HUDEP-2 (cell line): ENCODE data around the gene ALG12.

ENCODE experiments used
- DNase-seq, 76 experiments: peaks; one replicate each; lab custom pipeline; 2025; ENCODE audit not compliant: unreplicated experiment in 76 of 76; lab: John Stamatoyannopoulos, UW

ALG12 gene

DNA sequence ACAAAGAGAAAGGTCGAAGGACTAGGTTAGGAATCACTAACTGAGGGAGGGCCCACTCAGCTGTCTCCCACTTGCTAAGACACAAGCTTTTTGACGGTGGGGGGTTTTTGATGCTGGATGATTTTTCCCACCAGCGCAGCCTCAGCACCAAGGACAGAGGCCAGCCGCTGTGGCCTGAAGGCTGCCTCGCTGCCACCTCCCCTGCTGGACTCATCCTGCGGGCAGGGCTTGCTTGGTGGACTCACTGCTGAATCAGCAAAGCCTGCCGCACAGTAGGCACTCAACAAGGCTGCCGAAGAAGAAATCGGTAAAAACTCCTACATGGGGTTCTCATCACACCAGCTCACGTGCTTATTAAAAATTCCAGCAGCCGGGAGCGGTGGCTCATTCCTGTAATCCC, 2.6 kb downstream of the ALG12 start:
- DNase-seq = no peak

- no peak for DNase-seq
Observed at GRCh38 chr22:49914256-49914655, 4.0 kb downstream of the ALG12 start.

- DNase-seq = no peak
Observed at GRCh38 chr22:49913446-49913845, 4.8 kb downstream of the ALG12 start.

GRCh38 chr22:49913026-49913425, 5.2 kb downstream of the ALG12 start:
- no peak for DNase-seq

DNA sequence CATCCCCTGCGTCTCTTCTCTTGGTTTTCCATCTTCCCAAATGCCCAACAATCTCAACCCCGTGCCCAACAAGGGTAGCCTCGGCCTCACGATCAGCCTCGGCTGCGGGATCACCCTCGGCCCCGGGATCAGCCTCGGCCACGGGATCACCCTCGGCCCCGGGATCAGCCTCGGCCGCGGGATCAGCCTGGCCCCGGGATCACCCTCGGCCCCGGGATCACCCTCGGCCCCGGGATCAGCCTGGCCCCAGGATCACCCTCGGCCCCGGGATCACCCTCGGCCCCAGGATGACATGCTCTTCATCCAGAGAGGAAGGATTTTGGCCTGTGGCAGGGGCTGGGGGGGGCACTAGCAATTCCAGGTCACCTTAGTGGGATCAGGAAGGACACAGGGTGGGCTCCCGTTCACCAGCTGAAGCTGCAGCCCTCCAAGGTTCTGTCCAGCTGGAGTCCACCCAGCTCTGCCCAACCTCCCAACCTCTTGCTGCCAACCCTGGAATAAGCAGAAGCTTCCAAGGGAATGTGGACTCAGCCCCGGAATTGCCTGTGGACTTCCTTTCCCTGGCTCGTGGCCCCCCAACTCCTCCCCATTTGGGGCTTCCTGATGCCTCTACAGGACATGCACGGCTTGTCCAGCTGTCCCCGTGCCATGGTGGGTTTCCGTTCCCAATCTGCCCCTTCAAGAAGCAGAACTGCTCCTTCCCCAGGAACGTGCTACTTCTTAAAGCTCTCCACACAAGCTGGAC, 6.2 kb downstream of the ALG12 start:
- no peak for DNase-seq

DNA sequence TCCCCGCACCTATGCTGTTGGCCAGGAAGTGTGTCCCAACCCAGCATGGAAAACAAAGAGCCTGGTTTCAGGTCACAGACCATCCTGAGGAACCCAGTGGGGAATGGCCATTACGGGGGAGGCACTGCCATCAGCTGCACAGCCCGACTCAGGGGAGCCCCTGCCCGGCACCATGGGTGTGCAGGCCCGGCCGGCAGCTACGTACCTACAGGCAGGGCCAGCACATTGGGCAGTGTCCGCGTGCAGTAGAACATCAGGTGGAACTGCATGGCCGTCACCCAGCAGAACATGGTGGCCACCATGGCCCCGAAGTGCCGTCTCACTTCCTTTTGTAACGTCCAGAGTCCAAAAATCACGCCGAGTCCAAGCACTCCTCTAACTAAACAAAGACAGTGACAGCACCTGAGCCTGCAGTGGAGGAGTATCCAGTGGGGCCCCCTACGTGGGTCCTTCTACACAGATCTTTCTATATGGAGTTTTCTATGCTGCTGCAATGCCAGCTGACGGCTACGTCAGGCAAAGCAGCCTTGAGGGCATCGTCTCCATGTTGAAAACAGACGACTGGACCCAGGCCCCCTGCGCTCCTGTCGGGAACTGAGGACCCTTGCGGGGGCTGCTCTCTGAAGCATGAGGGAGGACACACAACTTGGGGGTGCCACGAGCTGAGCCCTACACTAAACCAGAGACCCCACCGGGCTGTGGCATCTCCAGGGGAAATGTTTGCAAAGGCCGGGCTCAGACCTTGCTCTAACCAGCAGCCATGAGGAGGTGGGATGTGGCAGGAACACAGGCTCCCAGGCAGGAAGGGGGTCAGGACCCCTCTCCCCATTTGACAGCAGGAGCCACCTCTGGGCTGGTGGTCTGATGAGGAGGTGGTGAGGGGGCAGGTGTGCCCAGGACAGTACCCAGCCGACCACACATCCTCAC, 7.7 kb downstream of the ALG12 start:
- no peak for DNase-seq

DNA sequence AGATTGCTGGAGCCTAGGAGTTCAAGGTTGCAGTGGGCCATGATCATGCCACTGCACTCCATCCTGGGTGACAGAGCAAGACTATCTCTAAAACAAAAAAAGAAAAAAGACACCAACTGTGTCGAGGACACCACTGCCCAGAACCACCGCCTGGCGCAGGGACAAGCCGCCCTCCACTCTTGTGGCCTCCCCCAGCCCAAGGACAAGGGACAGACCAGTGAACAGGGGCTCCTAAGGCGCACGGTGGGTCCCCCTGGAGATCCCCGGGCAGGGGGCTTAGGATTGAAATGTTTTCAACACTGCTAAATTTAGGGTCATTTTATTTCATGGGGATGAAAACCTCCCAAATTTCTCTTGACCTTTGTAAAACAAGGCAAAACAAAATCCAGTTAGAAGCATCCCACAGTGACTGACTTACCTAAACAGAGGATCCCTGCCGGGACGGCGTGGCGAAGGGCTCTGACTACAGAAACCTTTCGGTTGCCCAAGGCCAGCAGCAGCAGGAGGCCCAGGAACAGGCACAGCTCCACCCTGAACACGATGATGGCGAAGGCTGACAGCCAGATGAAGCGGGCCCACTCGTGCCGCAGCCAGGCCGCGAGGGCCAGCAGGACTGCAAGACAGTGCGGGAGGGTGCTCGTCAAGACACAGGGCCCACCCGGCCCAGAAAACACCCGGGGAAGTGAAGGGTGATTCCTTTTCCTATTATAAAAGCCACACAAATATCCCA, 8.6 kb downstream of the ALG12 start:
- no peak for DNase-seq

GRCh38 chr22:49907807-49908206, 10.4 kb downstream of the ALG12 start:
- DNase-seq = no peak

DNA sequence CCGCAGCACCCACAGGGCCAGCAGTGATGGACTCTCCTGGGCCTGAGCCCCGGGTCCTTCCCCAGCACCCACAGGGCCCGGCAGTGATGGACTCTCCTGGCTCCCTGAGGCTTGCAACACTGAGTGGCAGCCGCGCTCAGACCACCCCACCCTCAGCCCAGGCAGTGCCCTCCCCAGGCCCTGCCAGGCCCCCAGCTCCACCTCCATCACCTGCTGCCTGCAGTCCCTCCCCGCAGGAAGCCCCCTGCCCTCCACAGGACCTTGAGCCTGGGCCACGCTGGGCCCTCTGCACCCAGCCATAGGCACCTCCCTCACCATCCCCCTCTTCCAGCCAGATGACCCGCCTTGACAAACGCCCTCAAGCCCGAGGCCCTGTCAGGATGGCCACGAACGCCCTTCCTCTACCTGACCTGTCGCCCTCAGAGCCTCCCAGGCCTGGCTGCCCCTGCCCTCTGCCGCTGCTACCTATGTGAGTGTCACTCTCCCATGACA, 11.4 kb downstream of the ALG12 start:
- no peak for DNase-seq

DNA sequence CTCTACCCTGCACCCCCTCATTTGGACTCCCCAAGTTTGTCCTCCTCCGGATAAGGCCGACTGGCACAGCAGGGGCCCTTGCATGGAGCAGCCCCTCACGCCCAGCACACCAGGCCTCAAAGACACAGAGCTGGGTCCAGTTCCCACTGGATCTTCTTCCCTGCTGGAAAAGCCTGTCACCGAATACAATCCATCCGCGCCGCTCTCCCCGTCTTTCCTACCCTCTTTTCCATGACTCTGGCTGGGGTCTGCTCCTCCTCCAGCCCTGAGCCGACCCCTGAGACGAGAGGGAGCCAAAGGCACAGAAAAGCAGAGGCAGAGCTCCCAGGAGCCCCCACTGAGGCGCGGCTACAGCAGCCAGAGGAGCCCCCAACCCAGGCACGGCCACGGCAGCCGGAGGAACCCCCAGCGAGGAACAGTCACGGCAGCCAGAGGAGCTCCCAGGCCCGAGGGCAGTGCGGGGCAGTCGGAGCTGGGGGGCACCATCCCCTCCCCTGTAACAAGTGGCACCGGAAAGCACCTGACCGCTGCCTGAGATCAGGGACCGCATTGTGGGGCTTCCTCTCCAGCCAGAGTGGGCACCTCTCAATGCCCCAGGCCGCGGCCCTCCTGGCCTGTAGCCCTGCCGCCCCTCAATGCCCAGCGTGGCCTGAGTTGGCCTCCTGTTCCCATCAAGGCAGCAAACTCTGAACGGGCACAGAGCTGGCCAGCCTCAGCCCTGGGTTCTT, 12.0 kb downstream of the ALG12 start:
- DNase-seq = no peak

DNA sequence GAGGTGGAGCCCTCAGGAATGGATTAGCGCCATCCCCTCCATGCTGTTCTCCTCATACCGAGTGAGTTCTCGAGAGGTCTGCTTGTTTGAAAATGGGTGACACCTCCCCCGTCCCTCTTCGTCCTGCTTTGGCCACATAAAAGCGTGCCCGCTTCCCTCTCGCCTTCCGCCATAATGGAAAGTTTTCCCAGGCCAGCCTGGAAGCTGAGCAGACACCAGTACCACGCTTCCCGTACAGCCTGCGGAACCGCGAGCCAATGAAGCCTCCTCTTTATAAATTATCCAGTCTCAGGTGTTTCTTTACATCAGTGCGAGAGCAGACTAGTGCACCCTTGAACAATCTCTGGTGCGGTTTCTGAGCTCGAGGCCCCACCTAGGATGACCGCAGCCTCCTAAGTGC, 12.8 kb downstream of the ALG12 start:
- DNase-seq = no peak

DNA sequence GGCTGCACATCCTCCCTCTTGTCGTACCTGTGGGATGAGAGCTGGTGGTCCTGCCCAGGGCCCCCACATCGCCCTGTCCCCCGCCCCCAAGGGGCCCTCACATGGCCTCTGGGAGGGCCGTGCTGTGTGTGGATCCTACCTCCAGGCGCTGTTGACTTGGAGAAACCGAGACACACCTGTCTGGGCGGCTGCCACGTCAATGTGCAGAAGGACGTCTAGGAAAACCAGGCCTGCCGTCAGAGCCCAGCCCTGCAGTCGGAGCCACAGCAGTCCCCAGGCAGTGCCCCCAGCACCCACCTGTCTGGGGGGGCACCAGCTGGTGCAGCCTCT, 14.2 kb downstream of the ALG12 start:
- no peak for DNase-seq

DNA sequence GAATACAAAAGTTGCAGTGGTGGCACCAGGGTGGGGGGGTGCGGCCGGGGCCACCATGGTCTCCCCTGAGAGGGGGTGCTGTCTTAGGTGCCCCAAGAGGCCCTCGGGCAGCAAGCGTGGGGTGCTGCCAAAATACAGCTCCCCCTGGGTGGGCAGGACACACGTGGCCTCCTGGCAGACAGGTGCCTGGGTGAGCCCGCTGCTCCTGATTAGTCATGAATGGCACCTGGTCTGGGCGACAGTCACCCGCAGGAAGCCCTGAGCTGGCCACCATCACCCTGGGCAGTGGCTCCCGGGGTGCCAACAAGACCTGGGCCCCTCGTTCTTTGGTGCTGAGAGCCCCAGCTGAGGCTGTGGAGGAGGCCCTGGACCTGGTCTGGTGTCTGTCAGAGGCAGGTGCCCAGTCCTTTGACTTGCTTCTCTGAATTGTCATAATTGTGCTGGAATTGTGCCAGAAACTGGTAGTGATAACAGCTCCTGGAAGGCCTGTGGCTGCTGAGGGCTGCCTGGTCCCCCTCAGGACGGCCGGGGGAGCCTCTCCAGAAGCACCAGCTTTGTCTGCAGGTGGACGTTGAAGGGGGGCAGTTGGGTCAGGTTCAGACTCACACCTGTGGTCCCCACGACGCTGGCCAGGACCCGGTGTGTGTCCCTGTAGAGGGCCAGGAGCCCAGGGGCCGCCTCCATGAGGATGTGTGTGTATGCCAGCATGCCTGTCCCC, 14.8 kb downstream of the ALG12 start:
- peak in 15 of 76 experiments; percentile 3 to 55 (median 14) for DNase-seq

DNA sequence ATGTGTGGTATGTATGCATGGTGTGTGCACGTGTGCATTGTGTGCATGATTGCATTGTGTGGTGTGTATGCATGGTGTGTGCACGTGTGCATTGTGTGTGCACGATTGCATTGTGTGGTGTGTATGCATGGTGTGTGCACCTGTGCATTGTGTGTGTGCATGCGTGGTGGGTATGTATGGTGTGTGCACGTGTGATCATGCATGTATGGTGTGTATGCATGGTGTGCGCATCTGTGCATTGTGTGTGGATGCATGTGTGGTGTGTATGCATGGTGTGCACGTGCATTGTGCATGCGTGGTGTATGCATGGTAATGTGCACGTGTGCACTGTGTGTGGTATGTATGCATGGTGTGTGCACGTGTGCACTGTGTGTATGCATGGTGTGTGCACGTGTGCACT, 16.8 kb downstream of the ALG12 start:
- no peak for DNase-seq

GRCh38 chr22:49900441-49901230, 17.6 kb downstream of the ALG12 start:
- no peak for DNase-seq

DNA sequence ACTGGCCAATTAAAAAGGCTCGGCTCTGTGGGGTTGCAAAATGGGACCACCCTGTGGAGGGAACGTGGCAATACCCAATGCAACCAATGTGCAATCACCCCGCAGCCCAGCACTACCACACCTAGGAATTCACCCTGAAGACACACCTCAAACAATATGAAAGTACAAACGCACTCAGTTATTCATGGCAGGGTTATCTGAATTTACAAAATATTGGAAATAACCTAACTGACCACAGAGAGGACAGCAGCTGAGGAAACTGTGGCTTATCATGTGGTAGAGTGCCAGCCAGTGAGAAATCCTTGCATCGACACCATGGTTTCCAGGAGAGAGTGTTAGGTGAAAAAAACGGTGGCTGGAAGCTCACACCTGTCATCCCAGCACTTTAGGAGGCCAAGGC, 18.7 kb downstream of the ALG12 start:
- no peak for DNase-seq

DNA sequence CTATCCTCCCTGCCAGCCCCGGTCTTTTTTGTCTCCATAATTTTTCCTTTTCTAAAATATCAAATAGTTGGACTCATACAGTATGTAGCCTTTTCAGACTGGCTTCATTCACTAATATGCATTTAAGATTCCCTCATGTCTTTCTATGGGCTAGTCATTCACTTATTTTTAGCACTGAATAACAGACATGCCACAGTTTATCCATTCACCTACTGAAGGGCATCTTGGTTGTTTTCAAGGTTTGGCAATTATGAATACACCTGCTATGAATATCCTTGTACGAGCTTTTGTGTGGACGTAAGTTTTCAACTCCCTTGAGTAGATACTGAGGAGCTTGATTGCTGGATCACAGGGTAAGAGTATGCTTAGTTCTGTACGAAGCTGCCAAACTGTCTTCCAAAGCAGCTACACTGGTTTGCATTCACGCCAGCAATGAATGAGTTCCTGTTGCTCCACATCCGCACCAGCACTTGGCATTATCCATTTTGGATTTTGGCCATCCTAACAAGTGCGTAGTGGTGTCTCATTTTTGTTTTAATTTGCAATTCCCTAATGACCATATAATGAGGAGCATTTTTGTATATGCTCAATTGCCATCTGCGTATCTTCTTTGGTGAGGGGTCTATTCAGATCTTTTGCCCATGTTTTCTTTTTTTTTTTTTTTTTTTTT, 21.1 kb downstream of the ALG12 start:
- no peak for DNase-seq

GRCh38 chr22:49896201-49896600, 22.0 kb downstream of the ALG12 start:
- no peak for DNase-seq
